ENCODE results near the gene ATF7IP2.
"Not testable (repeated sequence)": the region's sequence is repeated elsewhere in the genome, so short reads cannot be mapped to it uniquely, and the experiment has no call there.

ATF7IP2 gene

DNA sequence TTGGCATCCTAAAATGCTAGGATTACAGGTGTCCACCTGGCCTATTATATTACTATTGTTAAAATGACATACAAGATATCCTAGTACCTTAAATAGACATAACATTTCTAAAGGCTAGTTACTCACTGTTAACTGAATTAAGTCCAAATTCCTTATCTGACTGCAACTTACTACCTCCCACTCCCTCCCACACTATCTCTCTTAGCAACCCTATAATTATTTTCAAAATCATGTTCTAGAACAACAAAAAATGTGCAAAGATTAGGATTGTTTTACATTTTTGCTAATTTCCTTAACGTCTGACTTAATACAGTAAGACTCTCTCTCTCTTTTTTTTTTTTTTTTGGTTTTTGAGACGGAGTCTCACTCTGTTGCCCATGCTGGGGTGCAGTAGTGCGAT, 2.2 kb upstream of the ATF7IP2 start:
- DNase-seq: no peak

GRCh38 chr16:10386517-10387100, 748 bp downstream of the ATF7IP2 start:
- no peak for DNase-seq

DNA sequence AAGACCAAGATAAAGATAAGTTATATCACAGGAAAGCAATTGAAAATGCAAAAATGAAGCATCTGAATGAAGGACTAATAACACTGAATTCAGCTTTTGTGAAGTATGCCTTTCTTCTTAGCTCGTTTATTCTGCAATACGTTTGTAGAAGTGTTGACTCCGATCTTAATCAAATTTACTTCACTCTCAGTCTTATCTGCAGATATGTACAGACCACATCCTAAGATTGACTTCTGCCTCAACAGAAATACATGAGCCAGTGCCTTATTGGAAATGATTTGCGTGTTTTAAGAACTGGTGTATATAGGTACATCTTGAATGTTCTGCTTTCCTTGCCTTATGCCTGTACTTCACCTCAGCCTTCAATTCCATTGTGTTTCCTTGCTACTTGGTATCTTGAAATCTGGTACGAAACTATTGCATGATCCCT, 1.3 kb downstream of the ATF7IP2 start:
- no peak for DNase-seq

DNA sequence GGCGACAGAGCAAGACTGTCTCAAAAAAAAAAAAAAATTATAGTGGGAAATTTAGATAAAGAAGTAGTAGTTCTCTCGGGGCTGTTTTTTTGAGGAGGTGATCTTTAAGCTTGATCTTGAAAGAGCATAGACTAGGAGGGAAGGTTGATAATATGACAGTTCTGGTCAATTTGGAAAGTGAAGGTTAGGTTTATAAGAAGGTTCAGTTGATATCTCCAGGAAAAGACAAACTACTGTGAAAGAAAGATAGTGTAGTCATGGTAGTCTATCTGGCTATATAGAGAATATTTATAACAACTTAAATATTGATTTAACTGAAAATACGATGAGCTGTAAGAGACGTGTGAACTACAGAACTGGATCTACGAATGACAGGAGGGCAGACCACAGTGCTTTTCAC, 3.1 kb downstream of the ATF7IP2 start:
- DNase-seq: no peak

GRCh38 chr16:10390330-10390729, 4.5 kb downstream of the ATF7IP2 start:
- no peak for DNase-seq

GRCh38 chr16:10390867-10391266, 5.0 kb downstream of the ATF7IP2 start:
- DNase-seq: no peak

- DNase-seq: no peak
These were observed 5.5 kb downstream of the ATF7IP2 start for GRCh38 chr16:10391339-10391738.

- DNase-seq: no peak
These were observed 17.1 kb downstream of the ATF7IP2 start for GRCh38 chr16:10402975-10403374.

GRCh38 chr16:10405386-10405939, 19.6 kb downstream of the ATF7IP2 start:
- no peak for DNase-seq

DNA sequence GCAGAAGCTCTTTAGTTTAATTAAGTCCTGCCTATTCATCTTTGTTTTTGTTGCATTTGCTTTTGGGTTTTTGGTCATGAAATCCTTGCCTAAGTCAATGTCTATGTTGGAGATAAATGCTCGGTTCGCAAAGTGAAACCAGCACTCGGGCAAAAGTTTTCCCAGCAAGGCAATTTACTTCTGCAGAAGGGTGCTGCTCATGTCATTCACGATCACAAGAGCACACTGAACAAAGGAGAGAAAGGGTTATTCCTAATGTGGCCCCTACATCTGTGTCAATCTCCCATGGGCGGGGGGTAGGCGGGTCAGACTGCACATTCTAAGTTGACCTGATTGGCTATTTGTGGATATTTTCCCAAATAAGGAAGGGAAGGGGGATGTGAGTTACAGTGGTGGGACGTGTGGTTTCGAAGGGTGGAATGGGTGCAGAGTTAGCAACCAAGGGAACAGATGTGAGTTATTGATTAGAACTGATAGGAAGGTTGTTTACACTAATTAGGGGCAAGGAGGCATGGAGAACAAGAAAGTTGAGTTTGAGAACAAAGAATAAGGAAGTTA, 23.0 kb downstream of the ATF7IP2 start:
- no peak for DNase-seq

GRCh38 chr16:10409713-10410112, 23.9 kb downstream of the ATF7IP2 start:
- not testable (repeated sequence) for DNase-seq

- DNase-seq: no peak
These were observed 24.6 kb downstream of the ATF7IP2 start for GRCh38 chr16:10410469-10410868.

DNA sequence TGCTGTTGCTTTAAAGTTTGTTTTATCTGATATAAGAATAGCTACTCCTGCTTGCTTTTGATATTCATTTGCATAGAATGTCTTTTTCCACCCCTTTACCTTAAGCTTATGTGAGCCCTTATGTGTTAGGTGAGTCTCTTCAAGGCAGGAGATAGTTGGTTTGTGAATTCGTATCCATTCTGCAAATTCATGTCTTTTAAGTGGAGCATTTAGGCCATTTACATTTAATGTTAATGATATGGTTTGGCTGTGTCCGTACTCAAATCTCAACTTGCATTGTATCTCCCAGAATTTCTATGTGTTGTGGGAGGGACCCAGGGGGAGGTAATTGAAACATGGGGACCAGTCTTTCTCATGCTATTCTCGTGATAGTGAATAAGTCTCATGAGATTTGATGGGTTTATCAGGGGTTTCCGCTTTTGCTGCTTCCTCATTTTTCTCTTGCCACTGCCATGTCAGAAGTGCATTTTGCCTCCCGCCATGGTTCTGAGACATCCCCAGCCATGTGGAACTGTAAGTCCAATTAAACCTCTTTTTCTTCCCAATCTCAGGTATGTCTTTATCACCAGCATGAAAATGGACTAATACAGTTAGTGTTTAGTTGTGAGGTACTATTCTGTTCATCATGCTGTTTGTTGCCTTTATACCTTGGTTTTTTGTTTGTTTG, 27.2 kb downstream of the ATF7IP2 start:
- DNase-seq: no peak

GRCh38 chr16:10418204-10418603, 32.3 kb downstream of the ATF7IP2 start:
- not testable (repeated sequence) for DNase-seq

GRCh38 chr16:10419701-10420100, 33.8 kb downstream of the ATF7IP2 start:
- no peak for DNase-seq

- no peak for DNase-seq
These were observed 35.7 kb downstream of the ATF7IP2 start for GRCh38 chr16:10421596-10421995.

GRCh38 chr16:10428433-10429168, 42.7 kb downstream of the ATF7IP2 start:
- DNase-seq: no peak

DNA sequence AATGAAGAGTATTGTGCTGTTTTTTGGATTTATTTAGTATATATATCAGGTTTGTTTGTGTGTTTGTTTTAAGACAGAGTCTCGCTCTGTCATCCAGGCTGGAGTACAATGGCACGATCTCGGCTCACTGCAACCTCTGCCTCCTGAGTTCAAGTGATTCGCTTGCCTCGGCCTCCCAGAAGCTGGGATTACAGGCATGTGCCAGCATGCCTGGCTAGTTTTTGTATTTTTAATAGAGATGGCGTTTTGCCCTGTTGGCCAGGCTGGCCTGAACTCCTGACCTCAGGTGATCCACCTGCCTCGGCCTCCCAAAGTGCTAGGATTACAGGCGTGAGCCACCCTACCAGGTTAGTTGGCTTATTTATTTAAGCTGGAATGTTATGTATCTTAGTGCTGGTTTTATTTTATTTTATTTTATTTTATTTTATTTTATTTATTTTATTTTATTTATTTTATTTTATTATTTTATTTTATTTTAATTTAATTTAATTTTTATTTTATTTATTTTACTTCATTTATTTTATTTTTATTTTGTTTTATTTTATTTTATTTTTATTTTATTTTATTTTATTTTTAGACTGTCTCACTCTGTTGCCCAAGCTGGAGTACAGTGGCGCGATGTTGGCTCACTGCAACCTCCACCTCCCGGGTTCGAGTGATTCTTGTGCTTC, 43.6 kb downstream of the ATF7IP2 start:
- not testable (repeated sequence) for DNase-seq

- no peak for DNase-seq
These were observed 55.9 kb downstream of the ATF7IP2 start for GRCh38 chr16:10441726-10442125.

- no peak for DNase-seq
These were observed 61.4 kb downstream of the ATF7IP2 start for GRCh38 chr16:10447289-10447688.

DNA sequence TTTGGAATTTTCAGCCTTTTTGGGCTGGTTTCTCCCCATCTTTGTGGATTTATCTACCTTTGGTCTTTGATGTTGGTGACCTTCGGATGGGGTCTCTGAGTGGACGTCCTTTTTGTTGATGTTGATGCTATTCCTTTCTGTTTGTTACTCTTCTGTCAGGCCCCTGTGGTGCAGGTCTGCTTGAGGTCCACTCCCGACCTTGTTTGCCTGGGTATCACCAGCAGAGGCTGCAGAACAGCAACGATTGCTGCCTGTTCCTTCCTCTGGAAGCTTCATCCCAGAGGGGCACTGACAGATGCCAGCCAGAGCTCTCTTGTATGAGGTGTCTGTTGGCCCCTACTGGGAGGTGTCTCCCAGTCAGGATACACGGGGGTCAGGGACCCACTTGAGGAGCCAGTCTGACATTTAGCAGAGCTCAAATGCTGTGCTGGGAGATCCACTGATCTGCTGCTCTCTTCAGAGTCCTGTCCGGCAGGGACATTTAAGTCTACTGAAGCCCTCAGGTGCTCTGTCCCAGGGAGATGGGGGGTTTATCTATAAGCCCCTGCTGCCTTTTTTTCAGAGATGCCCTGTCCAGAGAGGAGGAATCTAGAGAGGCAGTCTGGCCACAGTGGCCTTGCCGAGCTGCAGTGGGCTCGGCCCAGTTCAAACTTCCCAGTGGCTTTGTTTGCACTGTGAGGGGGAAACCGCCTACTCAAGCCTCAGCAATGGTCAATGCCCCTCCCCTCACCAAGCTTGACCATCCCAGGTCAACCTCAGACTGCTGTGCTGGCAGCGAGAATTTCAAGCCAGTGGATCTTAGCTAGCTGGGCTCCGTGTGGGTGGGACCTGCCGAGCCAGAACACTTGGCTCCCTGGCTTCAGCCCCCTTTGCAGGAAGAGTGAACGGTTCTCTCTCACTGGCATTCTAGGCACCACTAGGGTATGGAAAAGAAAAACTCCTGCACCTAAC, 66.6 kb downstream of the ATF7IP2 start:
- not testable (repeated sequence) for DNase-seq

GRCh38 chr16:10453159-10453510, 67.3 kb downstream of the ATF7IP2 start:
- DNase-seq: no peak

All from activated CD4-positive, alpha-beta T cell treated with anti-CD3 and anti-CD28 coated beads for 48 hours (primary cell).